Measurements from ENCODE around the gene CXXC5. TPM values are rescaled to one million over a fixed set of nuclear protein-coding genes. Genes with fewer than 3 reads are reported as not detected.
"Not testable (repeated sequence)": the region's sequence is repeated elsewhere in the genome, so short reads cannot be mapped to it uniquely, and the experiment has no call there.

CXXC5 gene
- 67.3 TPM for total RNA-seq
- long read RNA-seq, transcript CXXC5-211 (3 exons, 1,892 nt), result minor isoform, 71 of 658 reads
- long read RNA-seq, transcript CXXC5-201 (3 exons, 2,658 nt), result major isoform, 454 of 658 reads
- long read RNA-seq, partial matches to known transcripts, result 20 of 658 reads
- long read RNA-seq, other reads (novel, unspliced or antisense), result 110 of 658 reads

GRCh38 chr5:139648205-139649081 lies at the start of gene CXXC5:
Gene CXXC5, plus strand, starts transcription at chr5:139648349. Its CDS starts 32,175 bp downstream, at chr5:139680524.
- intact Hi-C loops (cut with DNase I), result loop anchor here (5.0 kb wide), 1 partner anchor 34 kb away; no protein-coding TSS in a partner anchor
- peak; percentile 91 for DNase-seq
- peak; percentile 77 for ATAC-seq (ENCODE audit: poor library complexity)

- ATAC-seq (ENCODE audit: poor library complexity); intact Hi-C loops (cut with DNase I); DNase-seq: not testable (repeated sequence)
Measured at GRCh38 chr5:139598601-139598965, 49.6 kb upstream of the CXXC5 start.

GRCh38 chr5:139600336-139600949 lies 47.7 kb upstream of the CXXC5 start:
- ATAC-seq (ENCODE audit: poor library complexity), result no peak
- no peak for DNase-seq
- intact Hi-C loops (cut with DNase I), result no loop called here

- DNase-seq, result no peak
- ATAC-seq (ENCODE audit: poor library complexity), result peak; percentile 49
- intact Hi-C loops (cut with DNase I), result no loop called here
Measured at GRCh38 chr5:139601429-139601828, 46.7 kb upstream of the CXXC5 start.

GRCh38 chr5:139601948-139602347 lies 46.2 kb upstream of the CXXC5 start:
- intact Hi-C loops (cut with DNase I); DNase-seq; ATAC-seq (ENCODE audit: poor library complexity): not testable (repeated sequence)

- no peak for ATAC-seq (ENCODE audit: poor library complexity)
- intact Hi-C loops (cut with DNase I), result no loop called here
Measured at GRCh38 chr5:139605887-139606286, 42.3 kb upstream of the CXXC5 start.

GRCh38 chr5:139611703-139612584 lies 36.2 kb upstream of the CXXC5 start:
- ATAC-seq (ENCODE audit: poor library complexity), result peak; percentile 22
- DNase-seq, result no peak
- intact Hi-C loops (cut with DNase I), result no loop called here

More at GRCh38 chr5:139605887-139606286, 42.3 kb upstream of the CXXC5 start:
- no peak for DNase-seq

- ATAC-seq (ENCODE audit: poor library complexity), result no peak
- intact Hi-C loops (cut with DNase I), result loop anchor here (10.0 kb wide), 1 partner anchor 195 kb away; no protein-coding TSS in a partner anchor
- no peak for DNase-seq
Measured at GRCh38 chr5:139619861-139620260, 28.3 kb upstream of the CXXC5 start.

- ATAC-seq (ENCODE audit: poor library complexity); DNase-seq: not testable (repeated sequence)
- intact Hi-C loops (cut with DNase I), result loop anchor here (10.0 kb wide), 1 partner anchor 201 kb away; no protein-coding TSS in a partner anchor
Measured at GRCh38 chr5:139625398-139625797, 22.8 kb upstream of the CXXC5 start.

- no peak for ATAC-seq (ENCODE audit: poor library complexity)
- intact Hi-C loops (cut with DNase I), result no loop called here
- no peak for DNase-seq
Measured at GRCh38 chr5:139630855-139631254, 17.3 kb upstream of the CXXC5 start.

GRCh38 chr5:139631520-139632165 lies 16.5 kb upstream of the CXXC5 start:
- DNase-seq, result no peak
- intact Hi-C loops (cut with DNase I), result no loop called here
- ATAC-seq (ENCODE audit: poor library complexity), result no peak

GRCh38 chr5:139633295-139634027 lies 14.7 kb upstream of the CXXC5 start:
- ATAC-seq (ENCODE audit: poor library complexity), result peak; percentile 23
- intact Hi-C loops (cut with DNase I), result loop anchor here (2.0 kb wide), 1 partner anchor 131 kb away; no protein-coding TSS in a partner anchor

GRCh38 chr5:139634028-139634325 lies 14.2 kb upstream of the CXXC5 start:
- ATAC-seq (ENCODE audit: poor library complexity) (no peak), DNase-seq (no peak)
- intact Hi-C loops (cut with DNase I), result loop anchor here (2.0 kb wide), 1 partner anchor 131 kb away; no protein-coding TSS in a partner anchor

More at GRCh38 chr5:139633295-139634027, 14.7 kb upstream of the CXXC5 start:
- DNase-seq, result peak; percentile 77

- DNase-seq (no peak), ATAC-seq (ENCODE audit: poor library complexity) (no peak)
- intact Hi-C loops (cut with DNase I), result loop anchor here (2.0 kb wide), 1 partner anchor 130 kb away; no protein-coding TSS in a partner anchor
Measured at GRCh38 chr5:139634541-139634940, 13.6 kb upstream of the CXXC5 start.

- DNase-seq, result no peak
- ATAC-seq (ENCODE audit: poor library complexity), result no peak
- intact Hi-C loops (cut with DNase I), result loop anchor here (2.0 to 5.0 kb wide), 2 partner anchors 57 to 130 kb away; no protein-coding TSS in a partner anchor
Measured at GRCh38 chr5:139635191-139635590, 13.0 kb upstream of the CXXC5 start.

GRCh38 chr5:139635606-139636206 lies 12.4 kb upstream of the CXXC5 start:
- intact Hi-C loops (cut with DNase I), result loop anchor here (2.0 to 5.0 kb wide), 2 partner anchors 57 to 129 kb away; no protein-coding TSS in a partner anchor
- ATAC-seq (ENCODE audit: poor library complexity) (peak; percentile 66), DNase-seq (peak; percentile 89)

All from Right ventricle myocardium superior (tissue), 1 donor.